Activated CD4-positive, alpha-beta T cell treated with anti-CD3 and anti-CD28 coated beads for 4 hours (primary cell): ENCODE results near the gene NTRK2.

Experiments used
- DNase-seq, 2 donors: peaks; one replicate each; pipeline ENCODE4 v3.0.0-alpha.2; 2020

The NTRK2 gene

GRCh38 chr9:84900421-84900820 is 230.9 kb downstream of the NTRK2 start:
- no peak for DNase-seq

DNA sequence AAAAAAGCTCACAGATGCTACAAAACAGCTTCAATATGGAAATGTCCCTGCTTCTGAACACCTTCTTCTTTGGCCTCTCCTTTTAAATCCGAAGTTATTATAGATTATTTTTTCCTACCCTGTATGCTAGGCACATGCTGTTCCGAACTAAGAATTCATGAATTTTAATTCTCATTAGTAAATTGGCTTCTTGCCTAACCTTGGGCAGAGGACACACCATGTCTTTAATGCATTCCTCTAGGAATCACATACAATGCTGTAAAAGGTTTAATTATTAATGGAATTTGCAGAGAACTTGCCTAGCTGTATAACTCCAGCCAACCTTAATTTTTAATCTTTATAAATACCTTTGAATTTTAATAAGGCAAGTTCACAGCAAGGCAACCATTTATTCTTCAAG is 234.4 kb downstream of the NTRK2 start:
- DNase-seq: no peak

- no peak for DNase-seq
Measured at GRCh38 chr9:84916769-84917168, 247.2 kb downstream of the NTRK2 start.

DNA sequence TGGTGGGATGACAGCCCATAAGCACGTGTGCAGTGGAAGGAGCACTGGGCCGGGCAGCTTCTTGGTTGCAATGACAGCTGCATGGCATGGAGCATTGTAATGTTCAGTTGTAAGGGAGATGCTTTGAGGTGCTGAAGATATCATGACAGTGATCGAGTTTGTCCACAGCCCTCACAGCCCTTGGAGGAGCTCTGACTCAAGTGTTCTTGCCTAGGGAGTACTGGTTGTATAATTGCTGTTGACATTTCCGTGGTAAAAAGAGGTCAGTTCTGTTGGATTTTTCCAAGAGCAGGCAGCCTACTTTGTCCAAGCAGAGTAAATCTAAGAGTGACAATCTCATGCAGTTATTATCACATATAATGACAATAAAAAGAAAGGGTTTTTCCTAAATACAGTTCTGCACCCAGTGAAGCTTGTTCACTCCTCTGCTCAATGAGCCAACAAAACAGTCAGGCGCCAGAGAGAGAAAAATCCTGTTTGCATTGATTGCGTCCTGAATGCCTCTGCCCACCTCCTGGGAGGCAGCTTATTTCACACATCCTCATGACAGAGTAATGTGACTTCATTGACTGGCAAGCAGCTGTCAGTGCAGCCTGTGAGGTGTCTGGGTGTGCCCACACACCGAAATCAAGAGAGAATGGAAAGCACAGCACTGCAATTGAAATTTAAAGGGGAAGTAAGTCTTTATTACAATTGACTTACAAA is 248.0 kb downstream of the NTRK2 start:
- no peak for DNase-seq

GRCh38 chr9:84919440-84919839 is 249.9 kb downstream of the NTRK2 start:
- DNase-seq: no peak

DNA sequence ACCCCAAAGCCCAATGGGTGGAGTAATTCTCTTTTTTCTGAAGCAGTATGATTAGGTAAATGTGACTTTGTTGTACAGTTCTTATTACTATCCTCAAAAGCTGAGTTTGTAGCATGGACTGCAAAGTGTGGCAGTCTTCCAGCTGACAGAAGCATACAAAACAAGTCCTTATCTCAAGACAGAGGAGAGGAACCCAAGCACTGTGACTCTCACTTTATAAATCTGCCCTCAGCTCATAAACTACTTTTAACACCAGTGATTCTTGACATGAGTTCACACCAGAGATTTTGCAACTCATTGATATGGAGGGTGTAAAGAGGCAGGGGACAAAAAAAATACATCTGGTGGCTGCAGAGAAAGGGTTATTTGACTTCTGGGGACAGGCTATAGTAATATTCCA is 251.6 kb downstream of the NTRK2 start:
- DNase-seq: no peak

DNA sequence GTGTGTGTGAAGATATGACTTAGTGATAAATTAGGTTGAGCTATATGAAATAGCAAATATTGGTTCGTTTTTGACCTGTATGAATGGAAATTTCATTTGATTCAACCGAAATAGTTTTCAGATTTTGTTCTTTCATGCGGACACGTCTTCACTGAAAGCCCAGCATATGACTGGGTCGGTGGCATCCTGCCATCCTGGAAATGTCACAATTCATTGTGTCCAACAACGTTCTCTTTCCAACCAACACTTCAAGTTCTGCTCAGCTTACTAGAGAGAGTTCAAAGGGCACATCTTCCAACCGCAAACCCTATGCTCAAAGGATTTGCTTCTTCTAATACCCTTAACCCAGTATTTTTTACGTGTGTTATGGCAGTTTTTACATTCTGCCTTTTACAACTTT is 252.5 kb downstream of the NTRK2 start:
- DNase-seq: no peak

- no peak for DNase-seq
Measured at GRCh38 chr9:84924266-84924665, 254.7 kb downstream of the NTRK2 start.

DNA sequence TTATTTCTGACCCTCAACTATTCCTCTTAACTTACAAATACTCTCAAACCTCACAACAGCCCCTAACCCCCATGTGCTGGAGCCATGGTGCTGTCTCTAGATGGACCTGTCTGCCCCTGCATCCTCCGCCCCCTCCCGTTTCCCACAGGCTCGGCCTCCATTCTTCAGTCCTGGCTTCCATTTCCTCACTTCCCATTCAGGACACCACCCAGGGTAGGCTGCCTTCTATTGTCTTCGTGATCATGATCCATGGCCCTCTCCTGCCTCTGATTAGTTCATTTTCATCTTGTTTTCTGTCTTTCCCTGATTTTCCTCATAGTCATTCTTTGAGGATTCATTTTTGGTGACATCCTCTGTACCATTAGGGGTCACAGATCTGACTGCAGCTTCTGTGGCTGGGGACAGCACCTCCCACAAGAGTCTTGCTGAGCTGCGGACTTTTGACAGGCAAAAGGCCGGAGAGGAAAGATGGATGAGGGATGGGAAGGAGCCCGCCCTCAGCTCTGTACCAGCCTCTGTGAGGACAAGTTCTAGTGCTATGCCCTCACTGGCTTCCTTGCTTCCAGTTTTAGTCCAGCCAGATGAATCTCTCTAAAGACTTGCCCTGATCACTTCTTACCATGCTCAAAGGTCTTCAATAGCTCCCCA is 255.8 kb downstream of the NTRK2 start:
- DNase-seq: no peak

GRCh38 chr9:84926793-84927192 is 257.3 kb downstream of the NTRK2 start:
- no peak for DNase-seq

DNA sequence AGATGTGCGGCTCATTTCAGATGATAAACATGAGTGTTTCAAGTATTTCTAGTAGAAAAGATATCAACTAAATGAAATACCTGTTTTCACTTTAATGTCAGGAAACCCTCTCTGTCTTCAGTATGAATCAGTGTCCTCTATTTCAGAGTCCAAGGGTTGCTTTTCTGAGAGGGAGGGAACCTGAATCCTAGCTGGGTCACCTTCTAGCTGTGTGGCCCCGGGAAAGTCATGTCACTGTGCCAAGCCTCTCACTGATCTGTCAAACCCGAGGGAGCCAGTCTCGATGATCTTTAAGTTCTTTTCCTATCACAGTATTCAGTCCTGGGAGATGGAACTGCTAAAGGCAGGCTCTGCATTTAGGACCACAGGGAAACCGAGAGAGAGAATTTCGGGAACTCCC is 258.9 kb downstream of the NTRK2 start:
- DNase-seq: no peak

GRCh38 chr9:84929068-84929467 is 259.5 kb downstream of the NTRK2 start:
- no peak for DNase-seq

DNA sequence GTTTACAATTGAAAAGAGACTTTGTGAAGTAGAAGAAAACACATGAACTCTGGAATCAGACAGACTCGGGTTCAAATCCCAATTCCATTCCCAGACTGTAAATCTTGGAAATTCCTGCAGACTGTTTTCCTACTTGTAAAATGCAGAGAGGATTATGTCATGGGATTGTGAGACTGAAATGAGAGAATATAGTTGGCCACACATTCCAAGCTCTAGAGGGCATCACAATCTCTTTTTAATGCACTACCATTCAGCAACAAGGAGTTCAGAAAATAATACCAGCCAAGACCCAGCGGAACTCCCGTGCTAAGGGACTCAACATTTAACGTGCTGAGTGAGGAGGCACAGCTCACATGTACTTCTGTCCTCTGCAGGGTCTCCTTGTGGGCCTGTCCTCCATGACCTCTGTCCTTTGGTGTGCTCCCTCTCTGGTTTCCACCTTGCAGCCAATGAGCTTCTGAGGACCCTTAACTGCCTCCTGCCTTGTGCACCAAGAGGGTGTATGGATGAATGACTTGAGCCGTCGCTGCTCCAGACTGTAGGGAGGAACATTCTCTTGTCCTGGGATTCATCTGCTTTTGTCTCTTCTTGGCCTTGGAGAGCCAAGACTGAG is 263.5 kb downstream of the NTRK2 start:
- DNase-seq: no peak

DNA sequence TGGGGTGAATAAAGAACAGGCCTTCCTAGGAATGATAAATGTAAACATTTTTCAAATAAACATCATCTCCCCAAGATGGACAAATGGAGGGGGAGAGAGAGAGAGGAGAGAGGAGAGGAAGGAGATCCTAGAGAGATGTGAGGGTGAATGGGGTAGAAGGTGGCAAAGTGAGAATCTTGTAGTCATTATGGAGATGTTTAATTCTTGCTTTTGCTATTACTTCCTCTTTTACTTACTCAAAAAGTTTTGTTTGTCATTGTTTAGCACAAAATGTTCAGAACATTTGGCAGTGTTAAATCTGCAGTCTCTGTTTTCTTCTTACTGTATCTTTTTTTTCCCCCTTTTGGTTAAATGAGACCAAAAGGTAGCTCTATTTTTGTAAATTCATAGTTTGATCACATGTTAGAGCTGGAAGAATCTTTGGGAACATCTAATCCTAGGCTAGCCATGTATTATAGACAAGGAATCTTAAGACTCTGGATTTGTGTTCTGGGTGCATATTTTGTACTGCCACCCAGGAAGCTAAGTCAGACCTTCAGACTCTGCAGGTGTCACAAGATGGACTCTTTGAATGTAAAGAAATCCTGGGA is 266.1 kb downstream of the NTRK2 start:
- no peak for DNase-seq

- no peak for DNase-seq
Measured at GRCh38 chr9:84937180-84937579, 267.7 kb downstream of the NTRK2 start.

DNA sequence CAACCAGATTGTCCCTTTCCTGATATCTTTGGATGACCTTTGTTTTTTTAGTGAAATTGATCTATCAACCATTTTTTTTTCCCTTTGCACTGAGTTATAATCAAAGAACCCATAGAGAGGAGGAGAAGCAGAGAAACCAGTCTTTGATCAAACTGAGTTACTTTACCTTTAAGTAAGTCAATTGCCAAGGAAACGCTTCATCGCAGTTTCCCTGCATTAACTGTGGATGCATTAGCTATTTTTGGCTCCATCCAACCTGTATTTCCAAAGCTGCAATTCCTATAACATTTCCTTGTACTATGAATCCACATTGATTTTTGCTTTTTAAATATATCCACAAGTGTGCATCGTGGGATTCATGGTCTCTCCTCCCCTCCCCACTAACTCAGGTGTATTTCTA is 268.1 kb downstream of the NTRK2 start:
- no peak for DNase-seq

DNA sequence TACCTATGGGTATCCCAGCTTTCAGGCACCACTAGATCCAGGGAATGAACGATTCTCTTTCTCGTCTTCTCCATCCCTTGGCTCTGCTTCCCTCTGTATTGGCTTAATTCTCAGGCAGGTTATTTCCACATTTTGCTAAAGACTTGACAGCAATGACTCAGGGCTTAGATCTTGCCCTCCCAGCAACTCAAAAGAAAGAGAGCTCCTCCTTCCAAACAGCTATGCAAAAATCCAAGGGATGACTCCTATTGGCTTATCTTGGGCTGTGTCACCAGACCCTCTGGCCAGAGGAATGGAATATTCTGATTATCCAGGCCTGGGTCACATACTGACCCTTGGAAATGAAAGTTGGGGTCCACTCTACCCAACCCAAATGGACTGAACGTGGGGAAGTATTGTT is 270.2 kb downstream of the NTRK2 start:
- DNase-seq: no peak

GRCh38 chr9:84940294-84940693 is 270.8 kb downstream of the NTRK2 start:
- no peak for DNase-seq

DNA sequence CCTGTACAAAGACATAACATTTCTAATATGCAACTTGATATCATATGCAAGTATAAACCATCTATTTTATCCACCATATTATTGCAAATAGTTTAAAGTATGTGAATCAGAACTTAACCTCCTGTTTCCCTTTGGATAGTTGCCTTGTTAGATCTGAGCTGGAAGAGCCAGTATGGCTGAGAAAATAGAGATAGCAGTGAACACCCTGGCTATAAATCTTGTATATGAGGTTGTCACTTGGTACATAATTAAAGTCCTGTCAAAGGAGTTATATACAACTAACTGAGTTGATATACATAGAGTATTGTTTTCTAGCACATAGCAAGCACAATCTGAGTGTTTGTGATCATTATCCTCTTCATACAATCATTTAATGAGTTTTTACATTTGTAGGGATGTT is 272.3 kb downstream of the NTRK2 start:
- no peak for DNase-seq

DNA sequence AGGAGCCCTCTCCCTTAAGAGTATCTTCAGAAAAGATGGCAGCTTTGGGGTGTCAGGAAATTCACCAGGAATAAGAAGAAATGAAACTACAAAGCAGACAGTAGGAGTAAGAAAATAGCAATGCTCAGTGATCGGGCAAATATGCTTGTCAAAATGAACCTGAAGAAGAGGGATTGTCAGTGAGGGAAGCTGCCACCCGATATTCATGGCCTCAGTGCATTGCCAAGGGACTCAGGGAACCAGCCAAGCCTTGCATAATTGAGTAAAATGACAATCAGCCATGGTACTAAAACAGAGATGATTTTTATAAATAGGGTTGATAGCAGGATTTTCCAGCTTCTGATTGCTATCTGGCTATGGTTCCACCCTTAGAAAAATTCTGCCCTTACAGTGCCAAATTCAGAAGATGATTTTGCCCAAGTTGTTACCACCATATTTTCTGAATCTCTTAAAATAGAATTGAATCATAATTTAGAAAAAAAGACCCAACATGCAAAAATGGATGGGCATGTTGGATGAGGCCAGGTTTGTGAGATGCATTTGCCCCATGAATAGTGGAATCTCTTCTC is 274.0 kb downstream of the NTRK2 start:
- no peak for DNase-seq

DNA sequence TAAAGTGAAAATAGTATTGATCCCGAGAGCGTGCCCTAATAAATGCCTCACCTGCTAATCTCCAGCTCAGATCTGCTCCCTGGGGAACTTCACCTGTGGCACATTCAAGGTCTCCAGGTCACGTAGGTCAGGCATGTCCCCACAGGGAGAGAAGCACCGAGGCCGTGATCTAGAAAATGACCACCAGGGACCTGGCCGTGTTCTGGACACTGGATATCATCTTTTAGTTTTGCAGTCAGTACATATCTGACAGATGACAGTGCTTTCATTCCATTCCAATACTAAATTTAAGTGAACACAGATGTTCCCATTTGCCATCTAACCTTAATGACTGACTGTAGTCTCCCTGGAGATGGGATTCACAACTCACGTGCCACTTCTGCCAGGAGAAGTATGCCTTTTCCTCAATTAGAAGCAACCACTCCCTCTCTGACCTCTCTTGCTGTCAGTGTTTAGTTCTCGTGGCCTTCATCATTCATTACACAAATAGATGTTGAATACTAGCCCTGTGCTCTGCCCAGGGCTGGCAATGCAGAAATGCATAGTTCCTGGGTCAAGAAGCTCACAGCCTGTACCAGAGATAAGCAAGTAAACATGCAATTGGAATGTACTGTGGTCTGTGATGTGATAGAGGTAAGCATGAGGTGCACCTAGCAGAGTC is 276.5 kb downstream of the NTRK2 start:
- DNase-seq: no peak

DNA sequence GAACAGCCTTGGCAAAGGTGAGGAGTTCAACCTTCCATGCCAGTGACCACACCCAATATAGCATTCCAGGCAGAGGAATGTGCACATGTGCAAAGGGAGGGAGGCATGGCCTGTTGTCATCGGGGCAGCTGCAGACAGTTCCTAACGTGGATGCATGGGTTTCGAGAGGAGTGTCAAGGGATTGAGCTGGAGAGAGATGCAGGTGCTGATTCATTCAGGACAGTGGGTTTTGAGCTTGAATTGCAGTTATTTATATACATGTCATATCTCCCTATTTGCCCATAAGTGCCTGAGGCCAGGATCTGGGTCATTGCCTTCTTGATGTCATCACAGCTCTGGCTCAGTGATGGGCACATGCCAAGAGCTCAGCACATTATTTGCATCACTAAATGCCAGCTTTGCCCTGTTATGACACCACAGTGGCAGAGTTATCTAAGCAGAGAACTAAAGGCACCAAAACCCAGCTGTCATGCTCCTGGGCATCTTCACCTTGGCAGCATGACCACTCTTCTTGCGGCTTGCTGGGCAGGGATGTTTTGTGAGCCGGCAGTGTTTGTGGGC is 278.0 kb downstream of the NTRK2 start:
- DNase-seq: no peak

DNA sequence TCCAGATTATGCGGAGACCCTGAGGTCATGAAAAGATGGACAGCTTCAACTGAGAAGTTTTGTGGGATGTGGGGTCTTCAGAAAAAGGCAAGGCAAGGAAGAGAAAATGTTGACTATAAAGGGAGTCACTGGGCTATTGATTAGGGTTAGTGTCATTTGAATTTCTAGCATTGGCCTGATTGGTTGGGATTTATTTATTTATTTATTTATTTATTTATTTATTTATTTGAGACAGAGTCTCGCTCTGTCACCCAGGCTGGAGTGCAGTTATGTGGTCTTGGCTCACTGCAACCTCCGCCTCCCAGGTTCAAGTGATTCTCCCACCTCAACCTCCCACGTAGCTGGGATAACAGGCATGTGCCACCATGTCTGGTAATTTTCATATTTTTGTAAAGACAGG is 279.7 kb downstream of the NTRK2 start:
- no peak for DNase-seq
